T1000 (cell line): ENCODE results near the gene CDH4.

Source experiments
- DNase-seq: peaks from one replicate; lab custom pipeline; 2025; ENCODE audit warnings: mixed read lengths; lab: John Stamatoyannopoulos, UW

Gene CDH4

GRCh38 chr20:61560361-61560853 is 308.3 kb downstream of the CDH4 start:
- peak; percentile 31 for DNase-seq

GRCh38 chr20:61561111-61561830 is 309.2 kb downstream of the CDH4 start:
- no peak for DNase-seq

- no peak for DNase-seq
Measured at GRCh38 chr20:61562491-61562890, 310.4 kb downstream of the CDH4 start.

GRCh38 chr20:61562897-61563504 is 310.9 kb downstream of the CDH4 start:
- DNase-seq = no peak

- no peak for DNase-seq
Measured at GRCh38 chr20:61564628-61565027, 312.6 kb downstream of the CDH4 start.

- DNase-seq = no peak
Measured at GRCh38 chr20:61565791-61566190, 313.7 kb downstream of the CDH4 start.

- no peak for DNase-seq
Measured at GRCh38 chr20:61566691-61567090, 314.6 kb downstream of the CDH4 start.

- no peak for DNase-seq
Measured at GRCh38 chr20:61567204-61567603, 315.1 kb downstream of the CDH4 start.

GRCh38 chr20:61569825-61570224 is 317.8 kb downstream of the CDH4 start:
- DNase-seq = no peak

GRCh38 chr20:61570646-61571195 is 318.7 kb downstream of the CDH4 start:
- DNase-seq = no peak

GRCh38 chr20:61571221-61571620 is 319.2 kb downstream of the CDH4 start:
- DNase-seq = no peak

GRCh38 chr20:61571916-61572711 is 320.1 kb downstream of the CDH4 start:
- DNase-seq = no peak

GRCh38 chr20:61572789-61573188 is 320.7 kb downstream of the CDH4 start:
- no peak for DNase-seq

- no peak for DNase-seq
Measured at GRCh38 chr20:61573415-61574305, 321.6 kb downstream of the CDH4 start.

GRCh38 chr20:61575151-61575937 is 323.3 kb downstream of the CDH4 start:
- DNase-seq = no peak

- DNase-seq = no peak
Measured at GRCh38 chr20:61576372-61576771, 324.3 kb downstream of the CDH4 start.

GRCh38 chr20:61577065-61577464 is 325.0 kb downstream of the CDH4 start:
- DNase-seq = no peak

- DNase-seq = no peak
Measured at GRCh38 chr20:61579908-61580307, 327.8 kb downstream of the CDH4 start.

- no peak for DNase-seq
Measured at GRCh38 chr20:61580958-61581824, 329.1 kb downstream of the CDH4 start.

- DNase-seq = no peak
Measured at GRCh38 chr20:61581825-61582188, 329.7 kb downstream of the CDH4 start.
